NCI-H345 treated with DMSO at 0.1 percent for 48 hours (cell line): Measurements from ENCODE around the gene PTEN.

Source experiments
- DNase-seq: peaks from one replicate; lab custom pipeline; 2025; ENCODE audit not compliant: unreplicated experiment; lab: John Stamatoyannopoulos, UW

PTEN gene

DNA sequence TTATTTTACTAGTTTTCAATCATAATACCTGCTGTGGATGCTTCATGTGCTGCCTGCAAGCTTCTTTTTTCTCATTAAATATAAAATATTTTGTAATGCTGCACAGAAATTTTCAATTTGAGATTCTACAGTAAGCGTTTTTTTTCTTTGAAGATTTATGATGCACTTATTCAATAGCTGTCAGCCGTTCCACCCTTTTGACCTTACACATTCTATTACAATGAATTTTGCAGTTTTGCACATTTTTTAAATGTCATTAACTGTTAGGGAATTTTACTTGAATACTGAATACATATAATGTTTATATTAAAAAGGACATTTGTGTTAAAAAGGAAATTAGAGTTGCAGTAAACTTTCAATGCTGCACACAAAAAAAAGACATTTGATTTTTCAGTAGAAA lies 103.0 kb downstream of the PTEN start:
- DNase-seq, result no peak

DNA sequence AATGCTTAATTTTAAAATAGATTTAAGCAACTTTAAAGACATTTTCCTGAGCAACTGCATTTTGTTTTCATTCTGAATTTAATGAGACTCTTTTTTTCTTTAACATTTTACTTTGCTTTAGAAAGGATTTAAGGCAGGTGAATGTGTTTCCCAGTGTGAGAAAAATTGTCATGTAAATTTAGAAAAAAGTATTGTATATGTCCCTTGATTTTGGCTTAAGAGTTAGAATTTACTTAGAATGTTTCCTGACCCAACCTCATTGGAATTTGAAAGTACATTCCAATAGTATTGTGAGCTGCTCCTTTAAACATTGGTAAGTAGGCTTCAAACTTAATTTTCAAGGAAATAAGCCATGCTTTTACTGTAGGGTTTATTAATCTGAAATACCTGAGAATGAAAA lies 110.2 kb downstream of the PTEN start:
- no peak for DNase-seq

DNA sequence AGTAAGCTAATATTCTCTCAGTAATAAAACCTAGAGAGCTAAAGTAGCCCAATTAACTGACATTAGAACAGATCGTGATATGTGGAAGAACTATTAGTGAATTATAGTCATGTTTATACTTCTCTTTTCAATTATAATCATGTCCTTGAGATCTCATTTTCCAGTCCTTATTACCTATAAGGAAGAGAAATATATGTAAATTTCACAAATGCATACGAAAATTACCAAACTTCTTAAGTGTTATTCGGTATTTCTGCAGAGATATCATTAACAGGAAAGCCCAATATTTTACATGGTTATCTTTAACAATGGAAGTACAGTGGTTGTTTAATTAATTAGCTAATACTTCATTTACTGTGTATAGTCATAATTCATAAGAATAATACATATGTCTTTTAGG lies 110.7 kb downstream of the PTEN start:
- DNase-seq, result no peak

DNA sequence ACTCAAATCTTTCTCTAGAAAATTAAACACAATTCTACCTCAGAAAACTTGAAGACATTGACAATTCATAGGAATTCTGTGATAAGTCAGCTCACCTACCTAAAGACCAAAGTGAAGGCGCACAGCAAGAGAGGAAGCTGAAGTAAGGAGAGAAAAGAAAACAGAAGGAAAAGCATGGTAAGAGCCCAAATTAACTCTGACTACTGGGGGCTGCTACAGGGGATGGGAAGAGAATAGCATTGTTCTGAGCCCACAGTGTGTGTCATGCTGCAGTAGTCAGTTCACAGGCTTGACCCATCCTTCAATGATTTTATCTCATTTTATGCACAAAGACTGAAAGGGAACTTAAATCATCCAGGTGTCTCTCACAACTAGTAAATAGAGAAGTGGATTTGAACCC lies 111.3 kb downstream of the PTEN start:
- no peak for DNase-seq

DNA sequence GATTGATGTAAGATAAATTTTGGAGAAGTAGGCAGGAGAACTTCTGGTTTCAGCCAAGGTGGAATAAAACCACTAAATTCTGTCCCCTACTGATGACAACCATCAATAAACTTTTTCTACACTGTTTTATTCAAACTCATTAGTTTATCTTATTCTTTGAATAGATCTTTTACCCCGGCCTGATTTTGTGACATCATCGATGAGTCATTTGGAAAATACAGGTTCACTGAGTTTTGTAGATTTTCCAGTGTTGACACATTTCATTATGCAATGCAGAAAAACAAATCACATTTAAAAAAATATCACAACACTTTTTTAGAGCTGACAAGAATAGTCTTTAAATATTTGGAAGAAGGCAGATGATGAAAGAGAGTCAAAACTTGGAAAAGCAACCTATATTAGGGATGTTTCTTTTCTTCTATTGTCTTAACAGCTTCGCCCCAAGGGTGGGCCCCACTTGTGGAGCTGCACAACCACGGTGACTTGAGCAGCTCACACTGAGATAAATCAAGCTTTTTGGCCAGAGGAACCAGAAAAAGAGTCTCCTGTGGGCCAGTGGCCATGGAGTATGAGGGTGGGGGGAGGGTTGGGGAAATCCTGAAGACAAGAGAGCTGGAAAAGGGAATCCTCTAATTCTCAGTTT lies 112.8 kb downstream of the PTEN start:
- DNase-seq, result no peak

DNA sequence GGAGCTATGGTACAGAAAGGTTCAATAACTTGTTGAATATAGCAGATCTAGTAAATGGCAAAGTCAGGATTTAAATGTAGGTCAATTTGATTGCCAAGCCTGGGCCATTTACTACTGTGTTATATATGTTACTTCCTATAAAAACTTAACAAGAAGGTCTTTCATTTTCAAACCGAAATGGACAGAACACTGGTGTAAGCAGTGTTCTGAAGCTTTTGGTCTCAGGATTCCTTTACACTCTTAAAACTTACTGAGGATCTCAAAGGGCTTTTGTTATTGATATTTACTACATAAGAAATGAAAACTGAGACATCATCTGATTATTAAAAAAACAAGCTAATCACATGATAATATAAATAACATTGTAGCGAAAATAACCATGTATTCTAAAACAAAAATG lies 114.7 kb downstream of the PTEN start:
- no peak for DNase-seq

DNA sequence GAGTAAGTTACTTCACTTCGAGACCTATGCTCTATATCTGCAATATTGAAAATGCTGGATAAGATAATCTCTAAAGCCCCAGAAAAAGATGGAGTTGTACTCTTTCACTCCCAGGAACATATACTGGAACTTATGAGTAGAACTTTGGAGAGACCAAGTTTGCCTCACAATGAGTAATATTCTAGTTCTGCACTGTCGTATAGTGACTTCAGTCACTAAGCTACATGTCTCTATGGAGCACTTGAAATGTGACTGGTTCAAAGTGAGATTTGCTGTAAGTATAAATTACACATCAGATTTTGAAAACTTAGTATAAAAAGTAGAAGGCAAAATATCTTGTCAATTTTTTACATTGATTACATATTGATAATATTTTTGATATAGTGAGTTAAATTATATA lies 116.4 kb downstream of the PTEN start:
- no peak for DNase-seq

DNA sequence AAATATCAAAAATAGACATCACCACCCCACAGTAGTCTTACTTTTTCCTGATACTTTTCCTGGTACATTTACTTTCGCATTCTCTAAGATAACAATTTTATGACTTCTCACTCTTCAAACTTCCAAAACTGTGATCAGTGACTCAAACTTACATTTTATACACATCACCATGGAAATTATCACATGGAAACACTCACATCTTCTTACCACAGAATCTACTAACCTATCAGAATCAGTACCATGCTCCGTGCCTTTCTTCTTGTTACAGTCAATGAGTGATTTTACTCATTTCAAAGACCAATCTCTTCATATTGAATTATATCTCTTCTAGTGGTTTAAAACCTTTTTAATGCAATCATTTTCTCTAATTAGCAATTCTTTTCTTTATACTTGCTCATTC lies 120.3 kb downstream of the PTEN start:
- DNase-seq, result no peak

DNA sequence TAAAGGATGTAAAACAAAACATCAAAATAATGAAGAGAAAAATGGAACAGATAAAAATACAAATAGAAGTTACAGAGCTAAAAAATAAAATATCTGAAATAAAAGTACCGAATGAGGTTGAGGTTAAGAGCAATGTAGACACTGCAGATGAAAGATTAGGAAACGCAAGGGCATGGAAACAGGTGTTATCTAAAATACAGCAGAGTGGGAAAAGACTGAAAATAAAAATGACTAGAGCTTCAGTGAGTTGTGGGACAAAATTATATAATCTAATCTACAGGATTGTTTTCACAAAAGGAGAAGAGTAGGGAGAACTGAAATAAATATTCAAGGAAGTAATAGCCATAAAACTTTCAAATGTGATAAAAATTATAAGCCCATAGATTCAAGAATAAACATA lies 123.8 kb downstream of the PTEN start:
- no peak for DNase-seq

DNA sequence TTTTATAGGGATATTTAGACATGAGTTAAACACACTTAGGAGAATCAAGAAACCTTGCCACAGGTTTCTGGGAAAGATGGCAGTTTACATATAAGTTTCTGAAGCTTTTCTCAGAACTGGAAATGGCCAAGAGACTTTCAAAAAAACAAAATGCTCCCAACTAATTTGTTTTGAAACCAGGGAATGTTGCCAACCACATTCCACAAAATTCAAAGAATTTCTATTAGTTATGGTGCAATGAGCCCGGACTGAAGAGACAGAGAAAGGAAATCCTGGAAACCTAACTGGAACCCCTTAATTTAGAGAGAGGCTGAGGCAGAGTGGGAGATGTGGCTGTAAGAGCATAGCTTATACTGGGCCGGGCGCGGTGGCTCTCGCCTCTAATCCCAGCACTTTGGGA lies 128.5 kb downstream of the PTEN start:
- no peak for DNase-seq

DNA sequence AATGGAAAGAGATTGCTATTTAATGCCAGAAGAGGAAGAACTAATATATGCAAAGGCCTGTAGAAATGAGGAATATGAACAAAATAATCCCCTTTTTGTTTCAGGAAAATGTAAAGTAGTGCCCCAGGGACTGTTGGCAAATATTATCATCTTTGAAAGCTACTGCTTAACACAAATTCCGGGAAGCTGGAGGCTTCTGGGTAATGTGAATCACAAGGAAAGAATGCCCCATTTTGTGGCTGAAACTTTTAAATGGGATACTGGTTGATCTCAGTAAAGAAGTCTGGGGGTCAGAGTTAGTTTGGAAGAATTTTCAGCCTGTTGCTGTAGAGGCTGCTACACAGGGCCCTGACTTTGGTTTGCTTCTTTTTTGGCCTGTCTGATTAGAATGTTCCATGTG lies 141.0 kb downstream of the PTEN start:
- DNase-seq, result no peak

DNA sequence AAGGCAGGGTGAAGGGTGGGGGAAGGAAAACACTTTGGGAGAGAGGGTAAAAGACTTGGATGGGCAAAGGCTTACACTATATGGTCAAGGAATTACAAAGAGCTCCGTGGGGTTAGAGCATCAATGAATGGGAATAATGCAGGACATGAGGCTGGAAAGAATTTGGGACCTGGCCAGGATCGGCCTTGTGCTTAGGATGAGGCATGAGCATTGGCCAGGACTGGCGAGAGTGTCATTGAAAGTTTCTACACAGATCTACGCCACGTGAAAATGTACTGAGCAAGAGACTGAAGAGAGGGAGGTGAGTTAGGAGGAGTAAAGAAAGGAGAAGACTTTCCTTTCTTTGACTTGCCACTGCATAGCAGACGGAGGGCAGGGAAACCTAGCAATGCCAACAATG lies 142.8 kb downstream of the PTEN start:
- DNase-seq, result no peak

DNA sequence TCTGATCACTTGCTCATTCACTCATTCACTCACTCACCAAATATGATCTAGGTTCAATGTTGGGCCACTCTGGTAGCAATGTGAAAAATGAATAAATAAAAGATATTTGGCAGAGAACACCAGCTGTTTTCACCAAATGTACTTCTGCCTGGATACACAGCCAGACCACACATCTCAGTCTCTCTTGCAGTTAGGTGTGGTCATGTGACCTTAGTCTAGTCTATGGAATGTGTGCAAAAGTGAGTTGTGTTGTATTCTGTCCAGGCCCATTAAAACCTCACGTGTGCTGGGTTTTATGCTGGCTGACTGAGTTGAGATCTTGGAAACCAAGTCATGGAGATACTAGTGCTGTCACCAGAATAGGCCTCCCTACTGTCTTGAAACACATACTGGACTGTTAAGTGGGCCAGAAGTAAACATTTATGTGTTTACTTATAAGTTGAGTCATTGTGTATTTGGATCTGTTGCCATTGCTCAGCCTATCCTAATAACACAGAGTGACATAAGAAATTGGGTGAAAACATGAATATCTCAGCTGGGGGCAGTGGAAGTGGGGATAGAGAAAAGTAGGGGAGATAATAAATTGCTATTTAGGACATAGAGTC lies 145.5 kb downstream of the PTEN start:
- DNase-seq, result no peak

DNA sequence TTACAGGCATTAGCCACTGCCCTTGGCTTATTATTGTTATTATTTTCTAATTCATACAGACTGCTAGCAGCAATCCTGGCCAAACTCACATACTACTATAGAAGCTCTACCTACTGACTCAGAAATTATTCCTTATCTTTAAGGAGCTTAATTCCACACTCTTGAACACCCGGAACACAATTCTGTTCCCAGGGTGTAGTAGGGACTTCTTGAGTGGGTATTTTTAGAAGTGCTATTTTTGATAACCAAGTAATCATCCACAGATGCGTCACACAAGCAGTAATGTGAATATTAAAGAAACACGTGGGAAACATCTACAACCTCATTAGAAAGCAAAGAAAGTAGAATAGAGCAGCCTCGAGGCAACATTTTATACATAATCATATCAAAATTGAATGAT lies 149.2 kb downstream of the PTEN start:
- DNase-seq, result no peak

DNA sequence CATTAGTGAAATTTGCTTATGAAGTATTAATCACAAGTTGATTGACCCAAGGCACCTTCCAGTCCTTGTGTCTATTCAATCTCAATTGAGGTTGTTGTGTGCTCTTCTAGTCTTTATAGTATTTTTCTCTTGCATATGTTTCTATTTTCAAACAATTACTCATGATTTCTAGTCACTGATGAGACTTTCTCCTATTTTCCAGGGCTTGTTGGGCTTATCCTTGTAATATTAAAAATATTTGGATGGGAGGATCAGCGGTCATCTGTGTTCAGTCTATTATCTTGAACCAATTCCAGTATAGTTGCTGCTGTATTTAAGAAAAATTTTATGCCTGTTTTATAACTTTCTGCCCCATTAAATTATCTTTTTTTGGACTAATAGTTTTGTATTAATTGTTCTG lies 154.4 kb downstream of the PTEN start:
- DNase-seq, result no peak

DNA sequence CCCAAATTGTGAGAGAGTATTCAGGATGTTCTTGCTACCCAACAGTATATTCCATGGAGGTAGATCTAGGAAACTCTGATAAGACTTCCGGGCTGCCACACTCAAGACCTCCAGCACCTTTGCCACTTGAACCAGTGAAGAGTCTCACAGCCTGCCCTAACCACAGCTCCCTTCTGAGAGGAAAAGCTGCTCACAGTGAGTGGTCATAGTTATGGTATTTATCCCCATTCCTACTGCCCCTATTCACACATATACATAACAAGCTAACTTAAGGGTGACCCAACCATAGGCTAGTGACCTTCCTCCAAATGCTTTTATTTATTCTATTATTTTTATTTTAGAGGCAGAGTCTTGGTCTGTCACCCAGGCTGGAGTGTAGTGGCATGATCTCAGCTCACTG lies 156.3 kb downstream of the PTEN start:
- DNase-seq, result no peak
